Measurements from ENCODE around the gene TNFRSF19. TPM values are rescaled to one million over a fixed set of nuclear protein-coding genes. Genes with fewer than 3 reads are reported as not detected.

The TNFRSF19 gene
- total and polyA plus RNA-seq, 8 donors: 1.5 to 14.1 (median 3.0) TPM

DNA sequence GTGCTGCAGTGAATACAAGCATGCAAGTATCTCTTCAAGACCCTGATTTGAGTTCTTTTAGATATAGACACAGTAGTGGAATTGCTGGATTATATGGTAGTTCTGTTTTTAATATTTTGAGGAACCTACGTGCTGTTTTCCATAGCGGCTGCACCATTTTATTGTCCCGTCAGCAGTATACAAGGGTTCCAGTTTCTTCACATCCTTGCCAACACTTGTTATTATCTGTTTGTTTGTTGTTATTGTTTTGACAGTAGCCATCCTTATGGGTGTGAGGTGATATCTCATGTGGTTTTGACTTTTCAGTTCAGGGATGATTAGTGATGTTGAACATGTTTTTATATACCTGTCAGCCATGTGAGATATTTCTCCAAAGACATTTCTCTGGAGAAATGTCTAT is 53.2 kb downstream of the TNFRSF19 start:
- ATAC-seq (no peak), DNase-seq (no peak), FAIRE-seq (no peak)
- TF ChIP-seq, protein P1, sequence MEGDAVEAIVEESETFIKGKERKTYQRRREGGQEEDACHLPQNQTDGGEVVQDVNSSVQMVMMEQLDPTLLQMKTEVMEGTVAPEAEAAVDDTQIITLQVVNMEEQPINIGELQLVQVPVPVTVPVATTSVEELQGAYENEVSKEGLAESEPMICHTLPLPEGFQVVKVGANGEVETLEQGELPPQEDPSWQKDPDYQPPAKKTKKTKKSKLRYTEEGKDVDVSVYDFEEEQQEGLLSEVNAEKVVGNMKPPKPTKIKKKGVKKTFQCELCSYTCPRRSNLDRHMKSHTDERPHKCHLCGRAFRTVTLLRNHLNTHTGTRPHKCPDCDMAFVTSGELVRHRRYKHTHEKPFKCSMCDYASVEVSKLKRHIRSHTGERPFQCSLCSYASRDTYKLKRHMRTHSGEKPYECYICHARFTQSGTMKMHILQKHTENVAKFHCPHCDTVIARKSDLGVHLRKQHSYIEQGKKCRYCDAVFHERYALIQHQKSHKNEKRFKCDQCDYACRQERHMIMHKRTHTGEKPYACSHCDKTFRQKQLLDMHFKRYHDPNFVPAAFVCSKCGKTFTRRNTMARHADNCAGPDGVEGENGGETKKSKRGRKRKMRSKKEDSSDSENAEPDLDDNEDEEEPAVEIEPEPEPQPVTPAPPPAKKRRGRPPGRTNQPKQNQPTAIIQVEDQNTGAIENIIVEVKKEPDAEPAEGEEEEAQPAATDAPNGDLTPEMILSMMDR (IDR thresholded peaks at IDR 0.05): no peak
- Histone ChIP-seq H3K9me3 (no peaks in the 10 kb centered on the region), H3K27me3 (no peaks in the 10 kb centered on the region), H3K36me3 (no peaks in the 10 kb centered on the region), H3K27ac (no peak overlapping the region), H3K4me3 (no peak overlapping the region), H3K4me1 (peaks cover 0 to 3% (median 0%) of the 10 kb centered on the region in 3 donors)
- 86 to 94% methylated on average over 3 of the region's 3 CpGs for WGBS, 2 donors
- intact Hi-C loops (cut with DNase I): no loop called here

DNA sequence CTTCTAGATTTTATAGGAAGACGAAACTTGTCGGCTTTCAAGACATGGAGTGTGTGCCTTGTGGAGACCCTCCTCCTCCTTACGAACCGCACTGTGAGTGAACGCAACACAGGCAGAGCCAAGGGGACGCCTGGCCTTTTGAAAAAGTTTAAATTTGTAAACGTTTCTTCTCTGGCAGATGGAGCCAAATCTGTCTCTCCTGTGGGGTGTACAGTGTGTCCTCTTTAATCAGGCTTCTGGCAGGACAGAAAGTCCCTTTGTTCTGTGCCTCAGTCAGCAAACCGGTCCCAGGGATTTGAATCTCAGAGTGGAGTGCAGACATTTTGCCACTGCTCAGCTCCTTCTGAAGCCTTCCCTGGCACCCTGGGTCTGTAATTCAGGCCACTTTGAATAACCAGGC is 56.5 kb downstream of the TNFRSF19 start:
- TF ChIP-seq, protein P1 (IDR thresholded peaks at IDR 0.05): no peak
- FAIRE-seq (no peak), ATAC-seq (no peak), DNase-seq (no peak)
- H3K36me3 ChIP-seq: no peaks in the 10 kb centered on the region
- H3K27me3 ChIP-seq: no peaks in the 10 kb centered on the region
- intact Hi-C loops (cut with DNase I): no loop called here
- H3K4me1 ChIP-seq: peaks cover 6 to 27% (median 19%) of the 10 kb centered on the region in 3 donors
- H3K4me3 ChIP-seq: no peak overlapping the region
- no peak overlapping the region for H3K27ac ChIP-seq
- 80 to 82% methylated on average over 8 of the region's 8 CpGs for WGBS, 2 donors
- H3K9me3 ChIP-seq: no peaks in the 10 kb centered on the region

DNA sequence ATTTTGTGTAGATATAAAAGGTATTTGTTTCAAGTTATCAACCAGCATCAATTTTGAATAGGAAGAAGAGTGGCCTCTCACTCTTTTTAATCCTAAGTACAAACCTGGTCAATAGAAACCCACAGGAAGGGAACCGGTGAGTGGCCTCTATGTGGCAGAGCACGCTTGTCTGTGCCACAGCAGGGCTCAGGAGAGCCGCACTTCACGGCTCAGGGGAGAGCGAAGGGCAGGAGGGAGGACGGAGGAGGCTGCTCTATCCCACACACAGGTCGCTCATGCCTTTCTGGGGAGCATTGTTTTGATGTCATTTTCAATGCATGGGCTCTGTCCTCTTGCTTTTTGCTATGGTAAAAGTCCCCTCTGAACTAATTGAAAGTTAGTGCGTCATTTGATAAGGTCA is 57.2 kb downstream of the TNFRSF19 start:
- H3K27ac ChIP-seq: no peak overlapping the region
- no peaks in the 10 kb centered on the region for H3K9me3 ChIP-seq
- H3K36me3 ChIP-seq: no peaks in the 10 kb centered on the region
- no peak overlapping the region for H3K4me3 ChIP-seq
- no peak for ATAC-seq
- H3K27me3 ChIP-seq: no peaks in the 10 kb centered on the region
- H3K4me1 ChIP-seq: peaks cover 6 to 29% (median 19%) of the 10 kb centered on the region in 3 donors
- intact Hi-C loops (cut with DNase I): no loop called here
- TF ChIP-seq, protein P1 (IDR thresholded peaks at IDR 0.05): no peak
- no peak for FAIRE-seq
- DNase-seq: no peak
- WGBS, 2 donors: 91 to 92% methylated on average over 8 of the region's 8 CpGs

DNA sequence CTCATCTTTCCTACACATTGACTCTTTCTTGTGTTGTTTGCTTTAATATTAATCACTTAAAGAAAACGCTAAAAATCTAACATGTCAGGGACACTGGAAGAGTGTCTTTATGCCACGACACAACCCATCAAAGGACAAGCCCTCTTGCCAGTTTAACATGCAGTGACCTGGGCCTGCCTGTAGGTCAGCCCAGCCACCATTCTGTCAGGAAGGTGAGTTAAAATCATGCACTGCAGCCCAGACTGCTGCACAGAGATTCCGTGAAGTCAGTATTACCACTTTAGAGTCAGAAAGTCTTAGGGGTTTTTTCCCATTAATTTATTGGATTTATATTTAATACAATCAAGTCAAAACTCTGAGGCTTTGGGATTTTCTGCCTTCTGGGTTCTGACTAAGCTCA is 58.0 kb downstream of the TNFRSF19 start:
- Histone ChIP-seq H3K9me3 (no peaks in the 10 kb centered on the region), H3K27me3 (no peaks in the 10 kb centered on the region), H3K27ac (no peak overlapping the region), H3K4me1 (peaks cover 6 to 29% (median 19%) of the 10 kb centered on the region in 3 donors), H3K4me3 (no peak overlapping the region), H3K36me3 (no peaks in the 10 kb centered on the region)
- ATAC-seq: no peak
- DNase-seq: no peak
- intact Hi-C loops (cut with DNase I): no loop called here
- TF ChIP-seq, protein P1 (IDR thresholded peaks at IDR 0.05): no peak
- WGBS, 2 donors: 38 to 46% methylated on average over 3 of the region's 3 CpGs
- no peak for FAIRE-seq

DNA sequence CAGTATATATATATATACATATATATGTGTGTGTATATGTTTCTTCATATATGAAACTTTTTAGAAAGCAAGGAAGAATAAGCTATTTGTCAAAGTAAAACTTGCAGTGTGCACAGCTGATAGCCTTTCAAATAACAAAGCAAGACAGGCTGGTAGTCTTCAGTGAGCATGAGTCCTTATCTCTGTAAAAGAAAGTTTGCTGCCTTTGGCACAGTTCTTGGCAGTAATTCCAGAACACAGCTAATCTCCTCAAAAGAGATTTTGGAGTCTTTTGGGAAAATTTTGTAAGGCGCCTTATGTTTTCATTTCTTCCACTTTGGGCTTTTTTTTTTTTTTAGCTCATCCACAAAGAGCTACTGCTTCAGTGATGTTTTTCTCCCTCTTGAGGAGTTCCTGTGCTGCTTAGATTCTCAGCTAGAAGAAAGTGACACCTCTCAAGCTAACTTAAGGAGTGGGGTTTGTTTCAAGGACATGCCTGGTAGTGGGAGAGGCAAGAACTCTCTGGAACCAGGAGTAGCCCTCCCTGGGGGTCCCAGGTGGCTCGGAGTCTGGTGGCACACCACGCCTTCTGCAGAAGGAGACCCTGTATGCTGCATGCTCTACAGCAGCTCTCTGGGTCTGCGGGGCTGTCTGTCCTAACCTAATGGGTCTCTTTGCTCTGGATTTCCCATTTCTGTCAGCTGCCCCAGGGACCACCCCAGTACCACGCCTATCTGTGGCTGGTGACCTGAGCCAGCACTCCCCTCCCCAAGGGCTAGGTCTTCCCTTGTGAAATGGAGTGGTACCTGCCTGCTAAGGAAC is 58.8 kb downstream of the TNFRSF19 start:
- Histone ChIP-seq H3K27me3 (no peaks in the 10 kb centered on the region), H3K36me3 (no peaks in the 10 kb centered on the region), H3K4me1 (peaks cover 6 to 29% (median 19%) of the 10 kb centered on the region in 3 donors), H3K4me3 (no peak overlapping the region), H3K9me3 (no peaks in the 10 kb centered on the region), H3K27ac (no peak overlapping the region)
- FAIRE-seq: no peak
- intact Hi-C loops (cut with DNase I): no loop called here
- 48 to 66% methylated on average over 5 of the region's 5 CpGs for WGBS, 2 donors
- TF ChIP-seq, protein P1 (IDR thresholded peaks at IDR 0.05): no peak
- peak in 3 of 4 donors; percentile 37 to 69 (median 56) for ATAC-seq
- no peak for DNase-seq
